Dendritic cell treated with granulocyte-macrophage colony-stimulating factor and Interleukin-4, amounts not matched to agents 40 ng/mL and 50 ng/mL, for 4 days (primary cell): ENCODE data around the gene NELL1.

Experiments
- H3K27ac Mint-ChIP-seq: one replicate; pipeline ENCODE4 v1.8.0; 2022; ENCODE audit warnings: mild to moderate bottlenecking, mixed read lengths
- H3K27me3 Mint-ChIP-seq: one replicate; pipeline ENCODE4 v1.8.0; 2022; ENCODE audit warnings: mild to moderate bottlenecking, mixed read lengths
- H3K36me3 Mint-ChIP-seq: one replicate; pipeline ENCODE4 v1.8.0; 2022; ENCODE audit warnings: low read depth, mixed read lengths
- H3K4me1 Mint-ChIP-seq: one replicate; pipeline ENCODE4 v1.8.0; 2022; ENCODE audit warnings: low read depth, mixed read lengths
- H3K4me3 Mint-ChIP-seq: one replicate; pipeline ENCODE4 v1.8.0; 2022; ENCODE audit warnings: mild to moderate bottlenecking, moderate library complexity, mixed read lengths
- H3K9me3 Mint-ChIP-seq: one replicate; pipeline ENCODE4 v1.8.0; 2022; ENCODE audit warnings: mixed read lengths
- intact Hi-C: fragments of 100-400 bp; cut with micrococcal nuclease; formaldehyde crosslinking; loops from one replicate; pipeline ENCODE4 v1.15.0; 2022

The NELL1 gene

GRCh38 chr11:21622995-21623394 is 953.6 kb downstream of the NELL1 start:
- Mint-ChIP-seq H3K4me3 (no peak overlapping the region), H3K27me3 (no peaks in the 10 kb centered on the region), H3K9me3 (peaks cover 6% of the 10 kb centered on the region), H3K27ac (no peak overlapping the region), H3K4me1 (peaks cover 15% of the 10 kb centered on the region), H3K36me3 (no peaks in the 10 kb centered on the region)
- intact Hi-C loops = no loop called here
